Spleen (tissue), 7 donors: ENCODE results near the gene ABCB4.

Experiments used
- POLR2A ChIP-seq, 3 donors: fragments of 450-650 bp; IDR thresholded peaks; one replicate each; pipeline ENCODE4 v1.5.1; 2017; ENCODE audit warnings: antibody characterized with exemption in 3 of 3, mild to moderate bottlenecking in 1 of 3
- POLR2AphosphoS5 ChIP-seq, 3 donors: sonication (generic); formaldehyde crosslinking; IDR thresholded peaks; one replicate each; pipeline ENCODE4 v1.5.1; 2017; ENCODE audit warnings: antibody characterized with exemption in 3 of 3
- TF ChIP-seq, protein P1 (sequence below), 11 experiments: fragments of 200-600 bp in 7 of 11; fragments of 450-650 bp in 4 of 11; sonication (generic) in 4 of 11; IDR thresholded peaks in 8 of 11; conservative IDR thresholded peaks in 3 of 11; 1 replicate in 7 of 11; 2 replicates in 4 of 11; pipeline versions ENCODE4 v1.4.0 to v1.8.0; 2016 to 2021; ENCODE audit warnings: antibody characterized with exemption in 11 of 11, inconsistent platforms in 4 of 11, mild to moderate bottlenecking in 1 of 11
- donor health status: DM: no; HTN: no; CAD: no; lungs with moderate emphysema.
- donor health status: DM: no; HTN: no; CAD: no.
- donor health status: DM: no; HTN: no; CAD: no.

DNA sequence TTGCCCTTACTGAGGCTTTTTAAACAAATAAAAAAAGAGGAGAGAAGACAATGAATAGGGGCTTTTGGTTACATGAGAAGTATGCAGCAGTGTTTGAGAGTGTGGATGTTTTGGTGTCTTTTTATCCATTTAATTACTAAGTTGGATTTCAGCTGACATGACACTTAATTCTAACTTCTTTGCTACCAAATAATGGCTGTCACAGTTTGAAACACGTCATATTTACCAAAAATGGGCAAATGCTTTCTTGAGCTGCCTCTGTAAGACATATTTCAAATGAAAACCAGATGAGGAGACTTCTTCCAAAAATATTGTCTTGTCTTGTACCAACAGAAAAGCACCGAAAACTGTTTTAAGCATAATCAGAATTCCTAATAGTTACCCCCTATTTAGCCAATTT is 4.0 kb downstream of the ABCB4 start:
- TF ChIP-seq, protein P1, sequence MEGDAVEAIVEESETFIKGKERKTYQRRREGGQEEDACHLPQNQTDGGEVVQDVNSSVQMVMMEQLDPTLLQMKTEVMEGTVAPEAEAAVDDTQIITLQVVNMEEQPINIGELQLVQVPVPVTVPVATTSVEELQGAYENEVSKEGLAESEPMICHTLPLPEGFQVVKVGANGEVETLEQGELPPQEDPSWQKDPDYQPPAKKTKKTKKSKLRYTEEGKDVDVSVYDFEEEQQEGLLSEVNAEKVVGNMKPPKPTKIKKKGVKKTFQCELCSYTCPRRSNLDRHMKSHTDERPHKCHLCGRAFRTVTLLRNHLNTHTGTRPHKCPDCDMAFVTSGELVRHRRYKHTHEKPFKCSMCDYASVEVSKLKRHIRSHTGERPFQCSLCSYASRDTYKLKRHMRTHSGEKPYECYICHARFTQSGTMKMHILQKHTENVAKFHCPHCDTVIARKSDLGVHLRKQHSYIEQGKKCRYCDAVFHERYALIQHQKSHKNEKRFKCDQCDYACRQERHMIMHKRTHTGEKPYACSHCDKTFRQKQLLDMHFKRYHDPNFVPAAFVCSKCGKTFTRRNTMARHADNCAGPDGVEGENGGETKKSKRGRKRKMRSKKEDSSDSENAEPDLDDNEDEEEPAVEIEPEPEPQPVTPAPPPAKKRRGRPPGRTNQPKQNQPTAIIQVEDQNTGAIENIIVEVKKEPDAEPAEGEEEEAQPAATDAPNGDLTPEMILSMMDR (IDR thresholded peaks at IDR 0.05 in 8 of 11, conservative IDR thresholded peaks at IDR 0.05 in 3 of 11): no peak
- no peak for TF ChIP-seq POLR2A (IDR thresholded peaks at IDR 0.05)
- no peak for TF ChIP-seq POLR2AphosphoS5 (IDR thresholded peaks at IDR 0.05)
